OCI-LY7 (cell line): ENCODE results near the gene PPP3CA.

Experiments used
- EZH2phosphoT487 ChIP-seq: fragments of 200-600 bp; sonication (generic); IDR thresholded peaks from 2 replicates; pipeline ENCODE4 v1.6.1; 2018; ENCODE audit warnings: low read depth, borderline replicate concordance, mild to moderate bottlenecking, mixed run types, antibody characterized with exemption, low read length, moderate library complexity, mixed read lengths
- TF ChIP-seq, protein P1 (sequence below): fragments of 200-600 bp; sonication (generic); conservative IDR thresholded peaks from 2 replicates; pipeline ENCODE4 v1.5.1; 2014; ENCODE audit warnings: mild to moderate bottlenecking, antibody characterized with exemption, low read length, moderate library complexity, mixed read lengths

DNA sequence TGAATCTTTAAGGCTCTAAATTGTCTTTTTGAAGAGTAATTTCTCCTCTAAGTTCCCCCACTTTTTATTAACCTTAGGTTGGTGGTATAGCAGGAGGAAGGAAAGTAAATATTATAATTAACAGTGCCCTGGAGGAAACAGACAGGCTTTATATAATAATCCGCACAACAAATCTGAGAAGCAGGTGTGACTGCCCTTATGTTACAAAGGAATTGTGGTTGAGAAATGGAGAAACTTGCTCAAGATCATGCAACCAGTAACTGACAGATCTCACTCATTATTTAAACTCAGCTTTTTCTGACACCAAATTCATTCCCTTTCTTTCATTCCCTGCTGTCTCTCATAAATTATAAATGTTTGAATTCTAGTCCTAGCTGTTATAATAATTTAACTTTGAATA lies 282.0 kb downstream of the PPP3CA start:
- TF ChIP-seq, protein P1, sequence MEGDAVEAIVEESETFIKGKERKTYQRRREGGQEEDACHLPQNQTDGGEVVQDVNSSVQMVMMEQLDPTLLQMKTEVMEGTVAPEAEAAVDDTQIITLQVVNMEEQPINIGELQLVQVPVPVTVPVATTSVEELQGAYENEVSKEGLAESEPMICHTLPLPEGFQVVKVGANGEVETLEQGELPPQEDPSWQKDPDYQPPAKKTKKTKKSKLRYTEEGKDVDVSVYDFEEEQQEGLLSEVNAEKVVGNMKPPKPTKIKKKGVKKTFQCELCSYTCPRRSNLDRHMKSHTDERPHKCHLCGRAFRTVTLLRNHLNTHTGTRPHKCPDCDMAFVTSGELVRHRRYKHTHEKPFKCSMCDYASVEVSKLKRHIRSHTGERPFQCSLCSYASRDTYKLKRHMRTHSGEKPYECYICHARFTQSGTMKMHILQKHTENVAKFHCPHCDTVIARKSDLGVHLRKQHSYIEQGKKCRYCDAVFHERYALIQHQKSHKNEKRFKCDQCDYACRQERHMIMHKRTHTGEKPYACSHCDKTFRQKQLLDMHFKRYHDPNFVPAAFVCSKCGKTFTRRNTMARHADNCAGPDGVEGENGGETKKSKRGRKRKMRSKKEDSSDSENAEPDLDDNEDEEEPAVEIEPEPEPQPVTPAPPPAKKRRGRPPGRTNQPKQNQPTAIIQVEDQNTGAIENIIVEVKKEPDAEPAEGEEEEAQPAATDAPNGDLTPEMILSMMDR: no peak
- no peak for TF ChIP-seq EZH2phosphoT487
